ENCODE measurements around the gene USP53.

DNA sequence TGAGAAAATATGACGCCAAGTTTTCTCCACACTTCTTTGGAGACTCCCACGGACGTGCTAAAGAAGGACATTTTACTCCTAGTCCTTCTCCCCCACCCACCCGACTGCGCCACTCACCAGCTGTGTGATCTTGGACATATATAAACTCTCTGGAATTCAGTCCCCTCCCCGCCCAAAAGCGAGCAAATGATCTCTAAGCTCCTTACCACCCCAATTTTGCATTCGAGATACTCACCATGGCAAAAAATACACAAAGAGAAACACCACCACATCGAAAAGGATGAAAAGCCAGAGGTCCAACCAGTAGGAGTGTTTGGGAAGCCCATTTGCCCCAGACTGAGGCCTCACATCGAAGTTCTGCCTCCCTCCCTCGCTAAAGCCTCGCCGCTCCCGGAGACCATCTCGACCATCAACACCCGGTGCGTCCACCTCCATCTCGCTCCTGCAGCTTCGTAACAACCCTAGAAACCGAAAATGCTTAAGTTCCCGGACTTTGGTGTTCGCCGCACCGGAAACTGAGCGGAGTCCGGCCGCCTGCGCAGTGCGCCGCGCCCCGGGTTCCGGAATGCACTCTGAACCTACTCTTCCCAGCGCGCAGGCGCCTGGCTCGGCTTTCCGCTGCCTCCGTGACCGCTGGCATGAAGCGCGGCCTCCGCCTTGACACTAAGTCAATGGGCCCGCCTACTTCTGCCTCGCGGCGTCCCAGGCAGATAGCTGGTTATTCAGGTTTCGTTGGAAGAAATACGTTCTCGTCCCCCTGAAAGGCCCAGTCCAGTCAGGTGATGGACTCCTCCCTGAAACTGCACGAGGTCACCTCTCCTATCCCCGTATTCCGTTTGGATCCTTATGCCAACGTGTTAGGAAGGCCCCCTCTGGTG is 87.8 kb downstream of the USP53 start:
- TF ChIP-seq, protein P1, sequence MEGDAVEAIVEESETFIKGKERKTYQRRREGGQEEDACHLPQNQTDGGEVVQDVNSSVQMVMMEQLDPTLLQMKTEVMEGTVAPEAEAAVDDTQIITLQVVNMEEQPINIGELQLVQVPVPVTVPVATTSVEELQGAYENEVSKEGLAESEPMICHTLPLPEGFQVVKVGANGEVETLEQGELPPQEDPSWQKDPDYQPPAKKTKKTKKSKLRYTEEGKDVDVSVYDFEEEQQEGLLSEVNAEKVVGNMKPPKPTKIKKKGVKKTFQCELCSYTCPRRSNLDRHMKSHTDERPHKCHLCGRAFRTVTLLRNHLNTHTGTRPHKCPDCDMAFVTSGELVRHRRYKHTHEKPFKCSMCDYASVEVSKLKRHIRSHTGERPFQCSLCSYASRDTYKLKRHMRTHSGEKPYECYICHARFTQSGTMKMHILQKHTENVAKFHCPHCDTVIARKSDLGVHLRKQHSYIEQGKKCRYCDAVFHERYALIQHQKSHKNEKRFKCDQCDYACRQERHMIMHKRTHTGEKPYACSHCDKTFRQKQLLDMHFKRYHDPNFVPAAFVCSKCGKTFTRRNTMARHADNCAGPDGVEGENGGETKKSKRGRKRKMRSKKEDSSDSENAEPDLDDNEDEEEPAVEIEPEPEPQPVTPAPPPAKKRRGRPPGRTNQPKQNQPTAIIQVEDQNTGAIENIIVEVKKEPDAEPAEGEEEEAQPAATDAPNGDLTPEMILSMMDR (IDR thresholded peaks at IDR 0.05; ENCODE audit: poor library complexity) = no peak
- no peak for TF ChIP-seq EZH2 (IDR thresholded peaks at IDR 0.05; ENCODE audit: borderline replicate concordance)
- no peak for TF ChIP-seq EZH2phosphoT487 (IDR thresholded peaks at IDR 0.05; ENCODE audit: low read depth, severe bottlenecking, unreplicated experiment)

Data from hepatocyte (in vitro differentiated cells).